ENCODE data around the gene TMEM121B.

Gene TMEM121B

GRCh38 chr22:17087498-17088131 is 33.5 kb downstream of the TMEM121B start:
- peak; percentile 71 for DNase-seq

GRCh38 chr22:17086788-17087497 is 34.2 kb downstream of the TMEM121B start:
- DNase-seq, result no peak

DNA sequence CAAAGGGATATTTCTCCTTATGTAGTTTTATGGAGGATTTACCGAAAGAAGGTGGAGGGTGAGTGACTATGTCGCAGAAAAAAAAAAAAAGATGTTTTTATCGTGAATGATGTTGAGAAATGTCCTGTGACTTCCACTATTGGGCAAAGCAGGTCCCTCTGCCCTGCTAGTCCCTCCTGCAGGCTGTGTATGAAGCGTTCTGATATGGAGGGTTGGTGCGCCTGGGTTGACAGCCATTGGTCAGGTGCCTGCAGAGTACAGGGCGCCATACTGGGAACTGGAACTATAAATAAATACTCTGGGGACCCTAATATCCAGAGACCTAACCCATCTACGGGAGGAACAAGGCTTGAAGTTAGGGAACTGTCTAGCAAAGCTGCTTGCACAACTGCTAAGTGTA is 34.9 kb downstream of the TMEM121B start:
- DNase-seq, result no peak

DNA sequence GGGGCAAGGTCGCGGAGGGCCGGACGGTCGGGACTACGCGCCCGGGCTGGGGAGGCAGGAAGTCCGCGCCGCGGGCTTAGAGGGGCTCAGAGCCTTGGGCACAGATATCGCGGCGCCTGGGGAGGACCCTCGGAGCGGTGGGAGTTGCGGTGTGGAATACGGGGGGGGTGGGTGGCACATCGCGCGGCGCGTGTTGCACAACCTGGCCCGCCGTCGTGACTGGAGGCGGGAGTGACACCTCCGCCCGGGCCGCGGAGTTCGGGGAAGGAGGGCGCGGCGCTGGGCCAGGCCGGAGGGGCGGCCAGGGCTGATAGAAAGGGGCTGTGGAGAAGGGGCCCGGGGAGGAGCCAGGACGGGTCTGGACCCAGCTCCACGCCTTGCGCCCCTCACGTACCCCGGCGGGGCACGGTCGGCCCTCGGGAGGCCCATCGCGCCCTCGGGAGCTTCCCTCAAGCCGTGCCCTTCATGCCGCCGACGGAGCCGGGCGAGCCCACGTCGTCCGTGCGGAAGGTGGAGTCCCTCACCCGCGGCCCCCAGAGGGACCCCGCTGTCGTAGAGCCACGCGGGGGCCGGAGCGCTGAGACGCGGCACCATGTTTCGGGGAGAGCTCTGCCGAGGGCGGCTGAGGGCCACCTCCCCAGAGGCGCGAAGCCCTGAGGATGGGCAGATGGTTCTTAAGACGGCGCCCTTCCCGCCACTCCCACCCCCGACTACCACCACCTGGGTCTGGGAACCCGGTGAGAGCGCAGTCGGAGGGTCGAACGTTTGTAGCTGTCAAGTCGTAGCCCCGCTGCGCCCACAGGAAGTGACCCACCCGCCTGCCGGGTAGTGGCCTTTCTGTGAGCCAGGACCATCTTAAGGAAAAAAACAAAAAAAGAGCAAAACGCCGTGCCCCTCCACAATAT is 35.6 kb downstream of the TMEM121B start:
- DNase-seq, result peak; percentile 56

- DNase-seq, result peak; percentile 96
These were observed 36.4 kb downstream of the TMEM121B start, which contains the start of gene IL17RA for GRCh38 chr22:17084554-17085276. IL17RA (plus strand) TSS chr22:17085000; CDS start chr22:17085092, 92 bp downstream.

DNA sequence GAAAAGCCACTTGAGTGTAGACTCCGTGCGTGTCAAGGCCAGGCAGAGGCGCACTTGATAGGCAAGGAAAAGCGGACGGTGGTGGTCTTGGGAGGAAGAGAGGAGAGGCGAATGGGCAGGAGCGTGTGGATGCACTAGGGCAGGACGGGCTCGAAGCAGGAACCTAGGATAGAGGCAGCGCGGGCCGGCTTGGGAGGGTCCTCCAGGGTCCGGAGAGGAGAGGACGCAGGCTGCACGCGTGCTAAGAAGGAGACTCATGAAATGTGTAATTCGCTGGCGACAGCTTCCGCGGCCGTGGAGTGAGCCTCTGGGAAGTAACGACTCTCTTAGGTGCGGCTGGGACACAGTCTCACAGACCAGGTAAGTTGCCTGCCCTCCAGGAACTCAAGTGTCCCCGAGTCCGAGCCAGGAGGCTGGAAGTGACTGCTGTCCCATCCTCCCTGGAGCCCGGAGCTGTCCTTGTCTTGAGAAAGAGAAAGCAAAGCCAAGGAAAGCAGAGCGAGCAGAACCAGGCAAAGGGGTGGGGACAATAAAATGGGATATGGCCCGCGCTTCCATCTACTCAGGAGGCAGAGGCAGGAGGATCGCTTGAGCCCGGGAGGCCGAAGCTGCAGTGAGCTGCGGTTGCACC is 37.2 kb downstream of the TMEM121B start:
- no peak for DNase-seq

GRCh38 chr22:17083255-17083654 is 37.9 kb downstream of the TMEM121B start:
- DNase-seq, result no peak

- no peak for DNase-seq
These were observed 41.6 kb downstream of the TMEM121B start for GRCh38 chr22:17079572-17079971.

- no peak for DNase-seq
These were observed 43.9 kb downstream of the TMEM121B start for GRCh38 chr22:17077255-17077654.

- no peak for DNase-seq
These were observed 46.5 kb downstream of the TMEM121B start for GRCh38 chr22:17074648-17075002.

DNA sequence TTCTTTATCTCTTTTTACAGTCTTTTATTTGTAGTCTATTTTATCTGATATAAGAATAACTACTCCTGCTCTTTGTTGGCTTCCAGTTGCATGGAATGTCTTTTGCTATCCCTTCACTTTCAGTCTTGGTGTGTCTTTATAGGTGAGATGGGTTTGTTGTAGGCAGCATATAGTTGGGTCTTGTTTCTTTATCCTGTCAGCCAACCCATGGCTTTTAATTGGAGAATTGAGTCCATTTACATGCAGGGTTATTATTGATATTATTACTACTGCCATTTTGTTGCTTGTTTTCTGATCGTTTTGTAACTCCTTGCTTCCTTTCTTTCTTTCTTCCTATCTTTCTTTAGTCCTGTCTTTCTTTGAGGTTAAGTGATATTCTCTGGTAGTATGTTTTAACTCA is 48.3 kb downstream of the TMEM121B start:
- no peak for DNase-seq

All from stimulated activated CD8-positive, alpha-beta memory T cell treated with anti-CD3 and anti-CD28 coated beads, Interleukin-4, amount 100 ng/mL, for 48 hours (primary cell).